ENCODE measurements around the gene U2AF2.

Gene U2AF2

GRCh38 chr19:55654868-55655647 is at the start of gene U2AF2:
U2AF2 (plus strand) TSS chr19:55655035; CDS start chr19:55655105, 70 bp downstream.
- peak; percentile 97 for DNase-seq

- DNase-seq, result peak; percentile 99
Observed at GRCh38 chr19:55605207-55605636, 49.6 kb upstream of the U2AF2 start.

- DNase-seq, result peak; percentile 75
Observed at GRCh38 chr19:55605637-55606470, 49.0 kb upstream of the U2AF2 start, which contains the start of gene ZNF865. ZNF865 (plus strand) TSS chr19:55605647; CDS start chr19:55613619, 7,972 bp downstream.

- DNase-seq, result no peak
Observed at GRCh38 chr19:55606471-55606787, 48.4 kb upstream of the U2AF2 start.

GRCh38 chr19:55606817-55607216 is 48.0 kb upstream of the U2AF2 start:
- no peak for DNase-seq

GRCh38 chr19:55609326-55609725 is 45.5 kb upstream of the U2AF2 start:
- DNase-seq, result no peak

- no peak for DNase-seq
Observed at GRCh38 chr19:55611300-55611982, 43.4 kb upstream of the U2AF2 start.

- DNase-seq, result no peak
Observed at GRCh38 chr19:55611983-55612645, 42.7 kb upstream of the U2AF2 start.

- no peak for DNase-seq
Observed at GRCh38 chr19:55613396-55613795, 41.4 kb upstream of the U2AF2 start.

- DNase-seq, result no peak
Observed at GRCh38 chr19:55613930-55614710, 40.7 kb upstream of the U2AF2 start.

GRCh38 chr19:55614711-55615542 is 39.9 kb upstream of the U2AF2 start:
- DNase-seq, result no peak

- DNase-seq, result no peak
Observed at GRCh38 chr19:55615543-55616394, 39.1 kb upstream of the U2AF2 start.

GRCh38 chr19:55616395-55616875 is 38.4 kb upstream of the U2AF2 start:
- DNase-seq, result no peak

- DNase-seq, result no peak
Observed at GRCh38 chr19:55617426-55617825, 37.4 kb upstream of the U2AF2 start.

GRCh38 chr19:55618426-55618825 is 36.4 kb upstream of the U2AF2 start:
- DNase-seq, result no peak

- no peak for DNase-seq
Observed at GRCh38 chr19:55619286-55619685, 35.5 kb upstream of the U2AF2 start.

GRCh38 chr19:55620410-55621204 is 34.2 kb upstream of the U2AF2 start:
- peak; percentile 34 for DNase-seq

- DNase-seq, result no peak
Observed at GRCh38 chr19:55621205-55621672, 33.6 kb upstream of the U2AF2 start.

- no peak for DNase-seq
Observed at GRCh38 chr19:55621673-55622231, 33.1 kb upstream of the U2AF2 start.

Measured in CD4-positive, alpha-beta T cell treated with Interleukin-12 subunit alpha and Interleukin-12 subunit beta, for 1 hour (primary cell).